AG04450 (cell line): ENCODE results near the gene RIN3. TPM values are rescaled to one million over a fixed set of nuclear protein-coding genes. Genes with fewer than 3 reads are reported as not detected.

ENCODE experiments used
- CTCF ChIA-PET: fragments of 300-600, 350-600 bp; formaldehyde crosslinking; extraction: SDS; loops from one replicate; lab custom pipeline; 2022; ENCODE audit warnings: antibody characterized with exemption, inconsistent platforms; lab: Charles Lee
- POLR2A ChIA-PET: fragments of 350-600 bp; formaldehyde crosslinking; extraction: SDS; loops from one replicate; lab custom pipeline; 2021; ENCODE audit warnings: antibody characterized with exemption, inconsistent platforms; lab: Yijun Ruan, JAX
- DNase-seq: peaks from one replicate; pipeline ENCODE4 v3.0.0-alpha.2; 2011; ENCODE audit warnings: low read depth, low spot score
- H3K27ac ChIP-seq: one replicate; pipeline ENCODE4 v1.5.1; 2012; ENCODE audit warnings: low read depth, low read length, control low read depth
- H3K27me3 ChIP-seq: one replicate; pipeline ENCODE4 v1.6.0; 2012; ENCODE audit warnings: low read length; ENCODE audit not compliant: control insufficient read depth, insufficient read depth
- H3K4me3 ChIP-seq: 2 replicates; pipeline ENCODE4 v1.5.1; 2011; ENCODE audit warnings: mild to moderate bottlenecking, low read depth, low read length, control low read depth
- H3K9me3 ChIP-seq: 2 replicates; pipeline ENCODE4 v1.5.1; 2012; ENCODE audit warnings: low read length; ENCODE audit not compliant: control insufficient read depth, insufficient read depth
- polyA plus RNA-seq: library from polyadenylated mRNA; depleted of rRNA; stranded (reverse); fragments of >200 nt; gene quantifications from 2 replicates; pipeline ENCODE4 v1.2.3, GENCODE V29; 2011
- TF ChIP-seq, protein P1 (sequence below): IDR thresholded peaks from 2 replicates; pipeline ENCODE4 v1.5.1; 2011; ENCODE audit warnings: low read depth, low read length, control low read depth, inconsistent platforms

RIN3 gene
- polyA plus RNA-seq, 1 experiment: 3.7 TPM

DNA sequence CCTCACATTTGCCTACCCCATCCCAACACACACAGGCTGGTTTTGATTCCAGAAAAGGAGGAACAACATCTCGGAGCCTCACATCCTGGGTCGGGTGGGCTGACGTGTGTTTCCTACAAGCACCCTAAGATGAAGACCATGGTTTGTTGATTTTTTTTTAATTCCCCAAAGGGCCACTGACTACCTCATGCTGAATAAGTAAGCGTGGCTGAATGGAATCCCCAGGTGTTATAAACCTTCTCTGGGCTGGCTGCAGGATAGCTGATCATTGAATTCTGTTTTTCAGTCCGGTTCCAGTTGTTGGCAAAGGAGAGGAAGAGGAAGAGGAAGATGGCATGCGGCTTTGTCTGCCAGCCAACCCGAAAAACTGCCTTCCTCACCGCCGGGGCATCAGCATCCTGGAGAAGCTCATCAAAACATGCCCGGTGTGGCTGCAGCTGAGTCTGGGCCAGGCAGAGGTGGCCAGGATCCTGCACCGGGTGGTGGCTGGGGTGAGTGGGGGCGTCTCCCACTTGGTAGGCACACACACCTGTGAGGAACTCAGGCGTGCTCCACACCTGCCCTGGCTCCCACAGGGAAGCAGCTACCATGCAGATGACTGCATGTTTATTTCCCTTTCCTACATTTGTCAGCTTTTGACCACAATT, 42.0 kb downstream of the RIN3 start:
- H3K27me3 ChIP-seq: no peaks in the 10 kb centered on the region
- no peak overlapping the region for H3K4me3 ChIP-seq
- POLR2A ChIA-PET: no interaction called here
- H3K9me3 ChIP-seq: no peaks in the 10 kb centered on the region; the same call in 1 of the 2 replicates
- TF ChIP-seq, protein P1, sequence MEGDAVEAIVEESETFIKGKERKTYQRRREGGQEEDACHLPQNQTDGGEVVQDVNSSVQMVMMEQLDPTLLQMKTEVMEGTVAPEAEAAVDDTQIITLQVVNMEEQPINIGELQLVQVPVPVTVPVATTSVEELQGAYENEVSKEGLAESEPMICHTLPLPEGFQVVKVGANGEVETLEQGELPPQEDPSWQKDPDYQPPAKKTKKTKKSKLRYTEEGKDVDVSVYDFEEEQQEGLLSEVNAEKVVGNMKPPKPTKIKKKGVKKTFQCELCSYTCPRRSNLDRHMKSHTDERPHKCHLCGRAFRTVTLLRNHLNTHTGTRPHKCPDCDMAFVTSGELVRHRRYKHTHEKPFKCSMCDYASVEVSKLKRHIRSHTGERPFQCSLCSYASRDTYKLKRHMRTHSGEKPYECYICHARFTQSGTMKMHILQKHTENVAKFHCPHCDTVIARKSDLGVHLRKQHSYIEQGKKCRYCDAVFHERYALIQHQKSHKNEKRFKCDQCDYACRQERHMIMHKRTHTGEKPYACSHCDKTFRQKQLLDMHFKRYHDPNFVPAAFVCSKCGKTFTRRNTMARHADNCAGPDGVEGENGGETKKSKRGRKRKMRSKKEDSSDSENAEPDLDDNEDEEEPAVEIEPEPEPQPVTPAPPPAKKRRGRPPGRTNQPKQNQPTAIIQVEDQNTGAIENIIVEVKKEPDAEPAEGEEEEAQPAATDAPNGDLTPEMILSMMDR: no peak
- CTCF ChIA-PET: interaction anchor here (0.6 to 0.7 kb wide), 2 partner anchors 88 to 449 kb away, joined by 3 to 5 read pairs; partner anchors contain the start of gene ATXN3
- DNase-seq: no peak
- H3K27ac ChIP-seq: no peak overlapping the region

DNA sequence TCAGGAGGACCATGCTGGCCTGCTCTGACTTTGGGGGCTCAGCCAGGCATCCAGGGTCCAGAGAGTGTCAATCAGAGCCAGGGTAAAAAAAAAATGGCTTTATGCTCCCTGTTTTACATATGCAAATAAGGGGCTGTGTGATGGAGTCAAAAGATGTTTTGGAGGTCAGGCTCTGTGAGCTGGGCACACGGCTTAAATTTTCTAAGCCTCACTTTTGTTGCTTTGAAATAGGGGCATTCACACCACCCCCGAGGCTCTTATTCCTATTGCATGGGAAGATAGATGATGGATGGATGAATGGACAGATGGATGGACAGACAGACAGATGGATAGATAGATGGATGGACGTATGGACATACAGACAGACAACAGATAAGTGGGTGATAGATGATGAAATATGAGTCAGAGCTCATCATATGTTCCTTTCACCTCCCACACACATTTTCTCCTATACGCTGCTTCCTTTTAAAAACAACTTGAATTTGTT, 42.7 kb downstream of the RIN3 start:
- Histone ChIP-seq H3K4me3 (no peak overlapping the region), H3K27ac (no peak overlapping the region), H3K9me3 (no peaks in the 10 kb centered on the region; the same call in 1 of the 2 replicates), H3K27me3 (no peaks in the 10 kb centered on the region)
- DNase-seq: no peak
- CTCF ChIA-PET: interaction anchor here (0.6 kb wide), 1 partner anchor 88 kb away, joined by 5 read pairs; no protein-coding TSS in a partner anchor
- POLR2A ChIA-PET: no interaction called here
- TF ChIP-seq, protein P1: no peak

DNA sequence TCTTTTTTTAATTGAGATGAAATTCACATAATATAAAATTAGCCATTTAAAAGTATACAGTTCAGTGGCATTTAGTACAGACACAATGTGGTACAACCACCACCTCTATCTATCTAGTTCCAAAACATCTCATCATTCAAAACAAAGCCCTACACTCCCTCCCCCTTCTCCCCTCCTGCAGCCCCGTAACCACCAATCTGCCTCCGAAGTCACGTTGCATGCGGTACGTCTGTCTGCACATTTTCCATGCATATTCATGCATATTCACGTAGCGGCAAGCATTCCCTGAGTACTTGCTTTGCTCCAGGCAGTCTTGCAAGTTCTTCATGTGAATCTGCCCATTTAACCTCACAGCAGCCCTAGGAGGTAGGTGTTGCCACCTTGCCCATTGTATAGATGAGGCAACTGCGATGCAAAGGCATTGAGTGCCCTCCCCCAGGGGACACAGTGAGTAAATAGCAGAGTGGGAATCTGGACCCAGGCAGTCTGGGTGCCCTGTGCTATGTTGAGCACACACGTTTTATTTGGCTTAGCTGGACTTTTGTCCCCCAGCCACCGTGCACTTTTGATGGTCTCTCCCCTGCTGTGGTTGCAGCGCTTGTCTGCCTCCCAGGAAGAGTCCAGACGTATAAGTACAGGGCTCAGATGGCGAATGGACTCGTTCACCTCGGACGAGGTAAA, 43.4 kb downstream of the RIN3 start:
- DNase-seq: no peak
- H3K4me3 ChIP-seq: no peak overlapping the region
- ChIA-PET CTCF (no interaction called here), POLR2A (no interaction called here)
- no peak overlapping the region for H3K27ac ChIP-seq
- TF ChIP-seq, protein P1: no peak
- H3K27me3 ChIP-seq: no peaks in the 10 kb centered on the region
- no peaks in the 10 kb centered on the region; the same call in 1 of the 2 replicates for H3K9me3 ChIP-seq

DNA sequence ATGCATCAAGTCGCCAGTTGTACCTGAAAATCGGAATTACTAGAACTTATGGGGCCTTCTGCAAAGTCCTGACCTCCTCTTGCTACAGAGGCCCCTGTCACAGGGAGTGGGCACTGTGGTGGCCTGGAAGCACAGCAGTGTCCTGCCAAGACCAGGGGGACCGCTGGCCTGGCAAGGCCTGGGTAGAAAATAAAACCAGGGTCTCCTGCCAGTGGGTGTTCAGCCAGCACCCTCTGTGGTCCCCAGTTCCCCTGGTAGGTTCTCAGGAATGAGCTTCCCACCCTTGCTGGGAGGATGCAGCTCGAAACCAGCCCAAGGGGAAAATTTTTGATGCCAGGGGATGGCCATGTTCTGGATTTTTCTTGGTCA, 43.9 kb downstream of the RIN3 start:
- TF ChIP-seq, protein P1: no peak
- ChIA-PET CTCF (no interaction called here), POLR2A (no interaction called here)
- Histone ChIP-seq H3K4me3 (no peak overlapping the region), H3K27me3 (no peaks in the 10 kb centered on the region), H3K9me3 (no peaks in the 10 kb centered on the region; the same call in 1 of the 2 replicates), H3K27ac (no peak overlapping the region)
- DNase-seq: no peak

DNA sequence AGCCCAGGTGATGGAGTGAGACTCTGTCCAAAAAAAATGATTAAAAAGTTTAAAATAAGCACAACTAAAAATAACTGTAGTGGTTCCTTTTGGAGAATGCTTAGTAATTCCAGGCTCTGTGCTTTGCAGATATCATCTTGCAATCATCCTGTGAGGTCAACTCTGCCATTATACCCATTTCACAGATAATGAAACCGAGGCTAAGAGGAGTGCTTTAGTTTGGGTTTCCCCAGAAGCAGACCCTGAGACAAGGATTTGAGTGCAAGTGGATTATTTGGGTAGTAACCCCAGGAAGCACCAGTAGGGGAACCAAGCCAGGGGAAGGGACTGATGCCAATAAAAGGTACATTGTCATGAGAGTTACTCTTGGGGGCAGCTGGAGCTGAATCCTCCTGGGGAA, 44.7 kb downstream of the RIN3 start:
- TF ChIP-seq, protein P1: no peak
- H3K4me3 ChIP-seq: no peak overlapping the region
- H3K27ac ChIP-seq: no peak overlapping the region
- ChIA-PET POLR2A (interaction anchor here (0.6 kb wide), 1 partner anchor 452 kb away, joined by 4 read pairs; the partner anchor contains the start of gene ATXN3), CTCF (no interaction called here)
- H3K9me3 ChIP-seq: no peaks in the 10 kb centered on the region; the same call in 1 of the 2 replicates
- no peak for DNase-seq
- no peaks in the 10 kb centered on the region for H3K27me3 ChIP-seq
